ENCODE results near the gene LARP7.
"Not testable (repeated sequence)": the region's sequence is repeated elsewhere in the genome, so short reads cannot be mapped to it uniquely, and the experiment has no call there.

The LARP7 gene

GRCh38 chr4:112636688-112637551 is at the start of gene LARP7, which contains the start of gene ZGRF1:
LARP7 (plus strand) TSS chr4:112637143; CDS start chr4:112644670, 7,527 bp downstream.
ZGRF1 (minus strand) TSS chr4:112636909; CDS start chr4:112633176, 3,733 bp downstream.
- DNase-seq (ENCODE audit: low read depth) = peak; percentile 99

GRCh38 chr4:112589206-112589605 is 47.7 kb upstream of the LARP7 start:
- DNase-seq (ENCODE audit: low read depth) = peak; percentile 60

- no peak for DNase-seq (ENCODE audit: low read depth)
Observed at GRCh38 chr4:112591593-112591992, 45.4 kb upstream of the LARP7 start.

GRCh38 chr4:112592717-112593116 is 44.2 kb upstream of the LARP7 start:
- DNase-seq (ENCODE audit: low read depth) = no peak

- no peak for DNase-seq (ENCODE audit: low read depth)
Observed at GRCh38 chr4:112593438-112594133, 43.4 kb upstream of the LARP7 start.

GRCh38 chr4:112594993-112595392 is 42.0 kb upstream of the LARP7 start:
- no peak for DNase-seq (ENCODE audit: low read depth)

- peak; percentile 67 for DNase-seq (ENCODE audit: low read depth)
Observed at GRCh38 chr4:112604589-112604988, 32.4 kb upstream of the LARP7 start.

GRCh38 chr4:112612814-112613213 is 24.1 kb upstream of the LARP7 start:
- DNase-seq (ENCODE audit: low read depth) = not testable (repeated sequence)

- DNase-seq (ENCODE audit: low read depth) = no peak
Observed at GRCh38 chr4:112616984-112617383, 20.0 kb upstream of the LARP7 start.

GRCh38 chr4:112626228-112626627 is 10.7 kb upstream of the LARP7 start:
- no peak for DNase-seq (ENCODE audit: low read depth)

GRCh38 chr4:112633477-112634235 is 3.3 kb upstream of the LARP7 start:
- peak; percentile 55 for DNase-seq (ENCODE audit: low read depth)

- DNase-seq (ENCODE audit: low read depth) = no peak
Observed at GRCh38 chr4:112637552-112637866, 566 bp downstream of the LARP7 start.

GRCh38 chr4:112642526-112642925 is 5.6 kb downstream of the LARP7 start:
- DNase-seq (ENCODE audit: low read depth) = no peak

GRCh38 chr4:112644595-112645535 is 7.9 kb downstream of the LARP7 start:
- not testable (repeated sequence) for DNase-seq (ENCODE audit: low read depth)

GRCh38 chr4:112645541-112646329 is 8.8 kb downstream of the LARP7 start:
- no peak for DNase-seq (ENCODE audit: low read depth)

- no peak for DNase-seq (ENCODE audit: low read depth)
Observed at GRCh38 chr4:112646632-112647537, 9.9 kb downstream of the LARP7 start.

- no peak for DNase-seq (ENCODE audit: low read depth)
Observed at GRCh38 chr4:112647785-112648184, 10.8 kb downstream of the LARP7 start.

GRCh38 chr4:112648263-112649054 is 11.5 kb downstream of the LARP7 start:
- peak; percentile 57 for DNase-seq (ENCODE audit: low read depth)

- DNase-seq (ENCODE audit: low read depth) = no peak
Observed at GRCh38 chr4:112649055-112649408, 12.1 kb downstream of the LARP7 start.
